T-helper 2 cell treated with Interferon-gamma antibody and Interleukin-4, amounts not matched to agents 100 ng/mL and 5 ng/mL, for 36 hours (primary cell): ENCODE data around the gene JADE1. TPM values are rescaled to one million over a fixed set of nuclear protein-coding genes. Genes with fewer than 3 reads are reported as not detected.

Source experiments
- intact Hi-C: fragments of 100-400 bp; cut with micrococcal nuclease; formaldehyde crosslinking; loops from one replicate; pipeline ENCODE4 v1.15.1; 2023
- total RNA-seq: library from RNA; stranded (reverse); gene quantifications from 2 replicates; pipeline ENCODE4 v1.2.3, GENCODE V29; 2022

JADE1 gene
- total RNA-seq, result 33.8 and 41.0 TPM in 2 replicates

GRCh38 chr4:128809477-128810330 lies at the start of gene JADE1:
Gene JADE1, plus strand, starts transcription at chr4:128809700. Its CDS starts 22,059 bp downstream, at chr4:128831759.
- intact Hi-C loops, result loop anchor here (1.0 to 10.0 kb wide), 7 partner anchors 54 to 929 kb away; partner anchors contain the start of gene PLK4

GRCh38 chr4:128766781-128767180 lies 42.7 kb upstream of the JADE1 start:
- intact Hi-C loops, result no loop called here

GRCh38 chr4:128768373-128768996 lies 41.0 kb upstream of the JADE1 start:
- intact Hi-C loops, result no loop called here

GRCh38 chr4:128769011-128769410 lies 40.5 kb upstream of the JADE1 start:
- intact Hi-C loops, result no loop called here

GRCh38 chr4:128770807-128771206 lies 38.7 kb upstream of the JADE1 start:
- intact Hi-C loops, result no loop called here

GRCh38 chr4:128775477-128775876 lies 34.0 kb upstream of the JADE1 start:
- intact Hi-C loops, result no loop called here

GRCh38 chr4:128775916-128776315 lies 33.6 kb upstream of the JADE1 start:
- intact Hi-C loops, result no loop called here

- intact Hi-C loops, result no loop called here
Observed at GRCh38 chr4:128776794-128777216, 32.7 kb upstream of the JADE1 start.

- intact Hi-C loops, result no loop called here
Observed at GRCh38 chr4:128780688-128781087, 28.8 kb upstream of the JADE1 start.

- intact Hi-C loops, result loop anchor here (1.0 kb wide), 1 partner anchor 81 kb away; no protein-coding TSS in a partner anchor
Observed at GRCh38 chr4:128782076-128782715, 27.3 kb upstream of the JADE1 start.

GRCh38 chr4:128782875-128783614 lies 26.5 kb upstream of the JADE1 start:
- intact Hi-C loops, result loop anchor here (1.0 kb wide), 1 partner anchor 80 kb away; no protein-coding TSS in a partner anchor

GRCh38 chr4:128787509-128788311 lies 21.8 kb upstream of the JADE1 start:
- intact Hi-C loops, result no loop called here

GRCh38 chr4:128793859-128794672 lies 15.4 kb upstream of the JADE1 start:
- intact Hi-C loops, result no loop called here

- intact Hi-C loops, result no loop called here
Observed at GRCh38 chr4:128796934-128797333, 12.6 kb upstream of the JADE1 start.

- intact Hi-C loops, result loop anchor here (10.0 kb wide), 1 partner anchor 415 kb away; no protein-coding TSS in a partner anchor
Observed at GRCh38 chr4:128800284-128800683, 9.2 kb upstream of the JADE1 start.

GRCh38 chr4:128800701-128801284 lies 8.7 kb upstream of the JADE1 start:
- intact Hi-C loops, result loop anchor here (10.0 kb wide), 1 partner anchor 416 kb away; no protein-coding TSS in a partner anchor

- intact Hi-C loops, result loop anchor here (10.0 kb wide), 1 partner anchor 418 kb away; no protein-coding TSS in a partner anchor
Observed at GRCh38 chr4:128802680-128803628, 6.5 kb upstream of the JADE1 start.

GRCh38 chr4:128803783-128804182 lies 5.7 kb upstream of the JADE1 start:
- intact Hi-C loops, result loop anchor here (10.0 kb wide), 1 partner anchor 419 kb away; no protein-coding TSS in a partner anchor
